GM23248 (cell line): ENCODE measurements around the gene NPPB. TPM values are rescaled to one million over a fixed set of nuclear protein-coding genes. Genes with fewer than 3 reads are reported as not detected.
"Not testable (repeated sequence)": the region's sequence is repeated elsewhere in the genome, so short reads cannot be mapped to it uniquely, and the experiment has no call there.

ENCODE experiments used
- DNase-seq: peaks from one replicate; pipeline ENCODE4 v3.0.0-alpha.2; 2015
- H2AFZ ChIP-seq: fragments of 200-600 bp; sonication (generic); 2 replicates; pipeline ENCODE4 v1.6.1; 2016; ENCODE audit warnings: antibody characterized with exemption
- H3F3A ChIP-seq: fragments of 200-600 bp; sonication (generic); 2 replicates; pipeline ENCODE4 v1.6.1; 2016; ENCODE audit warnings: mild to moderate bottlenecking, antibody characterized with exemption, mixed run types; ENCODE audit not compliant: insufficient read depth
- H3K27ac ChIP-seq: fragments of 200-600 bp; sonication (generic); 2 replicates; pipeline ENCODE4 v1.5.1; 2016; ENCODE audit warnings: mild to moderate bottlenecking
- H3K27me3 ChIP-seq: fragments of 200-600 bp; sonication (generic); replicated peaks from 2 replicates; pipeline ENCODE4 v1.6.1; 2016; ENCODE audit warnings: mild to moderate bottlenecking; ENCODE audit not compliant: insufficient read depth
- H3K36me3 ChIP-seq: fragments of 200-600 bp; sonication (generic); 2 replicates; pipeline ENCODE4 v1.6.1; 2016; ENCODE audit warnings: low read depth, mild to moderate bottlenecking
- H3K4me1 ChIP-seq: fragments of 200-600 bp; sonication (generic); 2 replicates; pipeline ENCODE4 v1.6.1; 2016; ENCODE audit warnings: mild to moderate bottlenecking; ENCODE audit not compliant: insufficient read depth
- H3K4me2 ChIP-seq: fragments of 200-600 bp; sonication (generic); one replicate; pipeline ENCODE4 v1.6.1; 2016; ENCODE audit warnings: mild to moderate bottlenecking; ENCODE audit not compliant: unreplicated experiment
- H3K4me3 ChIP-seq: fragments of 200-600 bp; sonication (generic); 2 replicates; pipeline ENCODE4 v1.5.1; 2016; ENCODE audit warnings: mild to moderate bottlenecking
- H3K79me2 ChIP-seq: fragments of 200-600 bp; sonication (generic); 2 replicates; pipeline ENCODE4 v1.6.1; 2016; ENCODE audit warnings: mild to moderate bottlenecking; ENCODE audit not compliant: insufficient read depth
- H3K9ac ChIP-seq: fragments of 200-600 bp; sonication (generic); 2 replicates; pipeline ENCODE4 v1.6.1; 2016; ENCODE audit warnings: mild to moderate bottlenecking
- H3K9me2 ChIP-seq: fragments of 200-600 bp; sonication (generic); 2 replicates; pipeline ENCODE4 v1.6.1; 2016; ENCODE audit warnings: mixed run types, mild to moderate bottlenecking, moderate library complexity; ENCODE audit not compliant: insufficient read depth
- H3K9me3 ChIP-seq: fragments of 200-600 bp; sonication (generic); one replicate; pipeline ENCODE4 v1.6.1; 2017; ENCODE audit warnings: low read depth
- H4K20me1 ChIP-seq: fragments of 200-600 bp; sonication (generic); 2 replicates; pipeline ENCODE4 v1.6.0; 2016; ENCODE audit not compliant: insufficient read depth
- EZH2 ChIP-seq: fragments of 200-600 bp; sonication (generic); IDR thresholded peaks from 2 replicates; pipeline ENCODE4 v1.6.1; 2018; ENCODE audit warnings: antibody characterized with exemption, mild to moderate bottlenecking; ENCODE audit not compliant: insufficient read depth, poor library complexity, severe bottlenecking
- EZH2phosphoT487 ChIP-seq: fragments of 200-600 bp; sonication (generic); IDR thresholded peaks from 2 replicates; pipeline ENCODE4 v1.6.1; 2018; ENCODE audit warnings: antibody characterized with exemption, moderate library complexity, mild to moderate bottlenecking, low read depth; ENCODE audit not compliant: insufficient read depth
- WGBS, 2 experiments: methylation state at CpG; one replicate each; pipeline ENCODE4 v1.1.6; 2015 to 2017; ENCODE audit warnings: low lambda C conversion rate in 2 of 2, low coverage in 1 of 2; ENCODE audit errors: missing lambda C conversion rate in 2 of 2; 5-methylcytosine and 5-hydroxymethylcytosine counted together
- in situ Hi-C: fragments of 300-500 bp; cut with MboI; formaldehyde crosslinking; loops from 2 replicates; pipeline ENCODE4 v1.15.0; 2020
- polyA plus RNA-seq: library from polyadenylated mRNA; unstranded; fragments of >200 nt; fragmentation: Nextera tagmentation; extraction: Ambion mirVana; gene quantifications from 2 replicates; pipeline ENCODE4 v1.2.1, GENCODE V29; 2016
- total RNA-seq: library from RNA; depleted of rRNA; stranded (reverse); fragments of >200 nt; shearing (Covaris generic); gene quantifications from 2 replicates; pipeline ENCODE4 v1.2.3, GENCODE V29; 2014

NPPB gene
- total and polyA plus RNA-seq, 2 experiments from 2014 or later, result not detected

- Histone ChIP-seq H3K9me2 (no peaks in the 10 kb centered on the region), H3K27ac (no peak overlapping the region), H3K4me2 (no peak overlapping the region), H3K4me3 (no peak overlapping the region), H3K9ac (no peak overlapping the region), H3K9me3 (no peaks in the 10 kb centered on the region), H3K79me2 (no peaks in the 10 kb centered on the region), H3K4me1 (peaks cover 4% of the 10 kb centered on the region; the same call in 1 of the 2 replicates), H3K27me3 (peaks cover 38% of the 10 kb centered on the region), H2AFZ (no peak overlapping the region), H3F3A (no peaks in the 10 kb centered on the region), H3K36me3 (no peaks in the 10 kb centered on the region), H4K20me1 (no peaks in the 10 kb centered on the region)
- DNase-seq, result no peak
- in situ Hi-C loops, result no loop called here
- TF ChIP-seq EZH2 (no peak), EZH2phosphoT487 (no peak)
- WGBS, 2 experiments, result 9 to 13% methylated on average over 26 to 36 of the region's 38 CpGs
Observed at GRCh38 chr1:11898086-11898785, 39.5 kb upstream of the NPPB start.

- in situ Hi-C loops, H3K9ac ChIP-seq, H2AFZ ChIP-seq, H3K9me3 ChIP-seq, DNase-seq, H3F3A ChIP-seq, H3K9me2 ChIP-seq, H3K36me3 ChIP-seq, H3K27ac ChIP-seq, H3K4me3 ChIP-seq, H3K79me2 ChIP-seq, H4K20me1 ChIP-seq, H3K4me1 ChIP-seq, H3K4me2 ChIP-seq: not testable (repeated sequence)
- 9% methylated on average over 1 of the region's 1 CpG; no CpG with 5 or more reads in 1 of the 2 experiments for WGBS, 2 experiments
- peaks cover 30% of the 10 kb centered on the region for H3K27me3 ChIP-seq
Observed at GRCh38 chr1:11894501-11894900, 35.8 kb upstream of the NPPB start.

GRCh38 chr1:11893907-11894251, 35.1 kb upstream of the NPPB start:
- H3K4me2 ChIP-seq, result no peak overlapping the region
- TF ChIP-seq EZH2phosphoT487, result no peak
- no peak for TF ChIP-seq EZH2
- no peak overlapping the region for H2AFZ ChIP-seq
- in situ Hi-C loops, result no loop called here
- no peaks in the 10 kb centered on the region for H3K9me3 ChIP-seq
- H3K79me2 ChIP-seq, result no peaks in the 10 kb centered on the region
- no peaks in the 10 kb centered on the region for H4K20me1 ChIP-seq
- H3K4me3 ChIP-seq, result no peak overlapping the region
- H3K27me3 ChIP-seq, result peaks cover 23% of the 10 kb centered on the region
- H3K9ac ChIP-seq, result no peak overlapping the region
- H3K27ac ChIP-seq, result no peak overlapping the region
- H3F3A ChIP-seq, result no peaks in the 10 kb centered on the region
- peaks cover 4% of the 10 kb centered on the region; the same call in 1 of the 2 replicates for H3K4me1 ChIP-seq
- no peaks in the 10 kb centered on the region for H3K36me3 ChIP-seq
- DNase-seq, result peak; percentile 56
- 0 to 2% methylated on average over 5 of the region's 5 CpGs for WGBS, 2 experiments
- H3K9me2 ChIP-seq, result no peaks in the 10 kb centered on the region

- in situ Hi-C loops, result no loop called here
- H3K36me3 ChIP-seq, result no peaks in the 10 kb centered on the region
- H3K79me2 ChIP-seq, result no peaks in the 10 kb centered on the region
- 70 to 72% methylated on average over 5 to 6 of the region's 6 CpGs for WGBS, 2 experiments
- DNase-seq, result no peak
- H2AFZ ChIP-seq, result no peak overlapping the region
- no peak overlapping the region for H3K4me3 ChIP-seq
- TF ChIP-seq EZH2phosphoT487 (no peak), EZH2 (no peak)
- no peaks in the 10 kb centered on the region for H3K9me3 ChIP-seq
- peaks cover 9% of the 10 kb centered on the region for H3K27me3 ChIP-seq
- no peaks in the 10 kb centered on the region for H4K20me1 ChIP-seq
- H3F3A ChIP-seq, result no peaks in the 10 kb centered on the region
- no peak overlapping the region for H3K4me2 ChIP-seq
- H3K9ac ChIP-seq, result no peak overlapping the region
- no peak overlapping the region for H3K27ac ChIP-seq
- H3K9me2 ChIP-seq, result no peaks in the 10 kb centered on the region
- H3K4me1 ChIP-seq, result no peaks in the 10 kb centered on the region
Observed at GRCh38 chr1:11891433-11892186, 32.9 kb upstream of the NPPB start.
